Measurements from ENCODE around the gene MPG.

GRCh38 chr16:60166-60565 lies 17.9 kb upstream of the MPG start:
- TF ChIP-seq CTCF (IDR thresholded peaks at IDR 0.05; ENCODE audit: poor library complexity, severe bottlenecking), result no peak
- no peak for TF ChIP-seq RAD21 (conservative IDR thresholded peaks at IDR 0.05)
- no peak for TF ChIP-seq TAF1 (IDR thresholded peaks at IDR 0.05; ENCODE audit: low read depth)
- no peak for TF ChIP-seq POLR2AphosphoS5 (IDR thresholded peaks at IDR 0.05)
- TF ChIP-seq EZH2 (IDR thresholded peaks at IDR 0.05; ENCODE audit: borderline replicate concordance, insufficient read depth, low read length, poor library complexity, severe bottlenecking), result no peak
- TF ChIP-seq SMC3 (conservative IDR thresholded peaks at IDR 0.05; ENCODE audit: poor library complexity), result no peak
- TF ChIP-seq MXI1 (conservative IDR thresholded peaks at IDR 0.05; ENCODE audit: poor library complexity, severe bottlenecking), result no peak
- no peak for TF ChIP-seq REST (IDR thresholded peaks at IDR 0.05; ENCODE audit: borderline replicate concordance)

All from neural cell (in vitro differentiated cells).